Measurements from ENCODE around the gene MORN1.

The MORN1 gene

DNA sequence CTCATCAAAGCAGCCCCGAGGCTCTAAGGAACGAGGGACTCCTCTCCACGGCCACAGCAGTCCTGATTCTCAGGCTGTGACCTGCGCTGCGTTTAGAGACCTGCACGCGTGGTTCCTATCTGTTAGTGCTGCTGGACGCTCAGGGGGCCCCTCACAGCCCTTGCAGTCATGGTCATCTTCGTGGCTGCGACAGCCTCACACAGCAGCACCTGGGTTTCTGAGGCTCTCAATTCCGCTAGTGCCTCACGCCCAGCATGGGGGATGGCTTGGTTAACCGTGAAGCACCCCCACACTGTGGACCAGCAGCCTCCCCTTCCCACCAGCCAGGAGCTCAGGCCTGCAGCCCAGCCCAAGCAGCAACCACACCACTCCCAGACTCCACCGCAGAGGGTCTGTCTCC lies 7.8 kb downstream of the MORN1 start:
- H3K4me1 ChIP-seq (ENCODE audit: insufficient read depth, low read length) = peaks cover 14% of the 10 kb centered on the region
- no peaks in the 10 kb centered on the region for H3K27me3 ChIP-seq (ENCODE audit: control insufficient read depth in 1 of 2, insufficient read depth in 2 of 2, low read length in 2 of 2)
- H3K4me3 ChIP-seq (ENCODE audit: low read depth in 1 of 2, low read length in 2 of 2) = no peak overlapping the region
- H3K36me3 ChIP-seq (ENCODE audit: insufficient read depth, low read length) = peaks cover 3% of the 10 kb centered on the region
- H3K9me3 ChIP-seq (ENCODE audit: low read length) = no peaks in the 10 kb centered on the region
- H3K9ac ChIP-seq (ENCODE audit: low read length) = no peak overlapping the region
- no peak overlapping the region for H3K27ac ChIP-seq (ENCODE audit: low read depth, low read length)

DNA sequence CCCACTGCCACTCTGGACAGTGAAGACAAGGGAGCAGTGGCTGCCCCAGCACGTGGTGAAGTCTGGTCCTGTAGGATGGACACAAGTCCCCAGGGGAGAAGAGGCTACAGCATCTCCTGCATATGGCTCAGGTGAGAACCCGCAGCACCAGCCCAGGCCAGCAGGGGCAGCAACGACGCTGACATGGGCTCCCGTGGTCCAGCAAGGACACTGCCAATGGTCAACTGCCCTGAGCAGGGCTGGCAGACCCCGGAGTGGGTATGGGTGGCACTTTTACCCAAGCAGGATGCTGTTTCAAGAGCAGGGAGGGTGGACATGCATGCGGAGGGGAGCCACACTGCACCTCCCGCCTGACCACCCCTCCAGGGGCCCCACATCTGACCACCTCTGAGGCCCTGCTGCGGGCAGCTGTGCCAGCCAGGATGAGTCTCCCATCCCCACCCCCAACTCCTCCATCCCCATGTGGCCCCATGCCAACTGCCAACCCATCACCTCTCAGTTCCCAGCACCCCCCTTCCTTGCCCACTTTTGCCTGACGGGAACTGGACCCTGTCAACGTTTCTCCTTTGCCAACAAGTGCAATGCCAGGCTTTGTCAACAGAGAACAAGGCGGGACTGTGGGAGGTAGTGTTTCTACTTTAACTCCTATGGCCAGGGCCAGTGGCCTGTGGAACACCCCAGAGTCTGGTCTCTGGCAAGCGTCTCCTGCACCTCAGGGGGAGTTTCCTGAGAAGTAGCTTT lies 8.6 kb downstream of the MORN1 start:
- Histone ChIP-seq H3K4me3 (ENCODE audit: low read depth in 1 of 2, low read length in 2 of 2) (no peak overlapping the region), H3K36me3 (ENCODE audit: insufficient read depth, low read length) (peaks cover 3% of the 10 kb centered on the region), H3K9me3 (ENCODE audit: low read length) (no peaks in the 10 kb centered on the region), H3K27ac (ENCODE audit: low read depth, low read length) (no peak overlapping the region), H3K27me3 (ENCODE audit: control insufficient read depth in 1 of 2, insufficient read depth in 2 of 2, low read length in 2 of 2) (no peaks in the 10 kb centered on the region), H3K9ac (ENCODE audit: low read length) (no peak overlapping the region), H3K4me1 (ENCODE audit: insufficient read depth, low read length) (peaks cover 14% of the 10 kb centered on the region)

DNA sequence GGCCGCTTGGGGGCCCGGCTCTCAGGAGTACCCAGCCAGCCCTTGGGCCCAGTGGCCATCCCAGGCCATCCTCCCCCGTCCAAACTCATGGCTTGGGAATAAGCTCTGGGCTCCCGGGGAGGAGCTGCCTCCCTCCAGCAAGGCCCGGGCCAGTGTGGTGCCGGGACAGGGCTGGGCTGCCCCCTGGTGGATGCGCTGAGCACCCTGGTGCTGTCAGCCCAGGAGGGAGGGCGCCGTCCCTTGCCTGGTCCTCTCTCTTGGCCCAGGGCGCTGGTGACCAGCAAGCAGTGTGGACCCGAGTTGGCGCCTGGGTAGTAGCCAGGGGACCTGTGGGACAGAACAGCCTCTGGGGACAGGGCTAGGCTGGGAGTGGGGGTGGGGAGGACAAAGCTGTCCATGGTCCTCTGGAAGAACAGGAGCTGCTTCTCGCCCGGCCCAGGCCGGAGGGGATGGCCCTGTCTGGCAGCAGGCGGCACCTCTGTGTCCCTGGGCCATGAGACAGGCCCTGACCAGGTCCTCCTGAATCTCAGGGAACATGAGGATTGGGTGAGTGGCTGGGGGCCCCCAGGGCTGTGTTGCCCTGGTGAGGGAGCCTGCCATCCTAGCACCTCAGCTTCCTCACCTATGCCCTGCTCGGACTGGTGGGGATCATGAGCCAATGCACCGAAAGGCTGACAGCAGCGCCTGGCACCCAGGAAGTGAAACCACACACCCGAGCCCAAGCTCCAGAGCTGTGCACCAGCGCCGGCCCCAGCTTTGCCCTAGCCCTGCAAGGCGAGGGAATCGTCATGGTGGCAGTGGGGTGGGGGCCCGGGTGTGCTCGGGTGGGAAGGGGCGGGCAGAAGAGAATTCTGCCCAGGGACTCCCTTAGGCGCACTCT lies 9.4 kb downstream of the MORN1 start:
- Histone ChIP-seq H3K36me3 (ENCODE audit: insufficient read depth, low read length) (peaks cover 3% of the 10 kb centered on the region), H3K4me3 (ENCODE audit: low read depth in 1 of 2, low read length in 2 of 2) (no peak overlapping the region), H3K27ac (ENCODE audit: low read depth, low read length) (no peak overlapping the region), H3K4me1 (ENCODE audit: insufficient read depth, low read length) (peaks cover 14% of the 10 kb centered on the region), H3K9me3 (ENCODE audit: low read length) (no peaks in the 10 kb centered on the region), H3K9ac (ENCODE audit: low read length) (no peak overlapping the region), H3K27me3 (ENCODE audit: control insufficient read depth in 1 of 2, insufficient read depth in 2 of 2, low read length in 2 of 2) (no peaks in the 10 kb centered on the region)

DNA sequence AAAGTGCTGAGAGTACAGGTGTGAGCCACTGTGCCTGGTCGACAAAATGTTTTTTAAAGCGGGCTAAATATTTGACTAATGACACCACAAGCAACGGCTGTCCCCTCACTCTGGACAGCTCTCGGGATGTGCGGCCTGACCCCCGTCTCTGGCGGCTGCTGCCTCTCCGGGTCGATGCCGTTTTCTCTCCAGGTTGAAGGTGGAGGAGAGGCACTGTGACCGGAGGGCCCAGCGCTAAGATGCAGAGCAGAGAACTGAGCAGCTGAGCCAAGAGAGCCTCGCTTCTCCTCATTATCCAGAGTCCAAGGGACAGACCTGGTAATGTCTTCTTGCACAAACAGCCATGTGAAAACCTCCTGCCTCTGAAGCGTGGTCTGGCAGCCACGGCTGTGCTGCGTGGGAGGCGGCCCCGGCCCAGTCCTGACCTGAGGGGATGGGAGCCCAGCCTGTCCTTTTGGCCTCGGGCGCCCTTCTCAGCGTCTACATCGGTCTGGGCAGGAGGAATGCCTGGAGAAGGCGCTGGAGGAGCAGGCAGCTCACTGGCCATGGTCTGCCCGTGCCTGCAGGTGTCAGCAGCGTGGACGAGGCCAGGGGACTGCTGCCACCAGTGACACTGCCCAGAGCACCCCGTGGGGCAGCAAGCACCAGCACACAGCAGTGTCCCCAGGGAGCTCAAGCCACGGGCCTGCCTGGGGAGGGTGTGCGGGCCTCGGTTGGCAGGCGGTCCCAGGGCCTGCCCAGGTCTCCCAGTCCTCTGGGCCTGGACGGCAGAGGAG lies 10.3 kb downstream of the MORN1 start:
- Histone ChIP-seq H3K4me3 (ENCODE audit: low read depth in 1 of 2, low read length in 2 of 2) (no peak overlapping the region), H3K36me3 (ENCODE audit: insufficient read depth, low read length) (no peaks in the 10 kb centered on the region), H3K27ac (ENCODE audit: low read depth, low read length) (no peak overlapping the region), H3K27me3 (ENCODE audit: control insufficient read depth in 1 of 2, insufficient read depth in 2 of 2, low read length in 2 of 2) (no peaks in the 10 kb centered on the region), H3K4me1 (ENCODE audit: insufficient read depth, low read length) (peaks cover 14% of the 10 kb centered on the region), H3K9ac (ENCODE audit: low read length) (no peak overlapping the region), H3K9me3 (ENCODE audit: low read length) (no peaks in the 10 kb centered on the region)

DNA sequence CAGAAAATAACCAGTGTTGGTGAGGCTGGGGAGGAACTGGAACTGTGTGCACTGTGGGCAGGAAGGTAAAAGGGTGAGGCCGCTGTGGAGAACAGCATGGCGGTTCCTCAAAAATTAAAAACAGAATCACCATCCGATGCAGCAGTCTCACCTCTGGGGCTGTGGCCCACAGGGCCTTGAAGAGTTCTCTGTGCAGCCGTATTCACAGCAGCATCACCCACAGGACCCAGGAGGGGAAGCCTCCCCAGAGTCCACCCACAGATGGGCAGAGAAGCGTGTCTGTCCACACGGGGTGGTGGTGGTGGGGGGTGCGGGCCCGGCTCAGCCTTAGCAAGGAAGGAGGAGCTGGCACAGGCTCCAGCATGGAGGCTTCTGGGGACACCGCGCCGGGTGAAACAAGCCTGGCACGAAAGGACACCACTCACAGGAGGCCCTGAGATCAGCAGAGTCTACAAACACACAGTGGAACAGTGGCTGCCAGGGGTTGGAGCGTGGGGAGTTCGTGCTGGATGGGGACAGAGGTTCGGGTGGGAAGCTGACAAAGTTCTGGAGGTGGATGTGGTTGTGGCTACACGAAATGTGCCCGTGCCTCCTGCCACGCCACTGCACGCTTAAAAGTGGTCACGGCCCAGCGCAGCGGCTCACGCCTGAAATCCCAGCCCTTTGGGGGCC lies 11.5 kb downstream of the MORN1 start:
- Histone ChIP-seq H3K27me3 (ENCODE audit: control insufficient read depth in 1 of 2, insufficient read depth in 2 of 2, low read length in 2 of 2) (no peaks in the 10 kb centered on the region), H3K9ac (ENCODE audit: low read length) (no peak overlapping the region), H3K4me1 (ENCODE audit: insufficient read depth, low read length) (peaks cover 14% of the 10 kb centered on the region), H3K36me3 (ENCODE audit: insufficient read depth, low read length) (no peaks in the 10 kb centered on the region), H3K4me3 (ENCODE audit: low read depth in 1 of 2, low read length in 2 of 2) (no peak overlapping the region), H3K27ac (ENCODE audit: low read depth, low read length) (no peak overlapping the region), H3K9me3 (ENCODE audit: low read length) (no peaks in the 10 kb centered on the region)

DNA sequence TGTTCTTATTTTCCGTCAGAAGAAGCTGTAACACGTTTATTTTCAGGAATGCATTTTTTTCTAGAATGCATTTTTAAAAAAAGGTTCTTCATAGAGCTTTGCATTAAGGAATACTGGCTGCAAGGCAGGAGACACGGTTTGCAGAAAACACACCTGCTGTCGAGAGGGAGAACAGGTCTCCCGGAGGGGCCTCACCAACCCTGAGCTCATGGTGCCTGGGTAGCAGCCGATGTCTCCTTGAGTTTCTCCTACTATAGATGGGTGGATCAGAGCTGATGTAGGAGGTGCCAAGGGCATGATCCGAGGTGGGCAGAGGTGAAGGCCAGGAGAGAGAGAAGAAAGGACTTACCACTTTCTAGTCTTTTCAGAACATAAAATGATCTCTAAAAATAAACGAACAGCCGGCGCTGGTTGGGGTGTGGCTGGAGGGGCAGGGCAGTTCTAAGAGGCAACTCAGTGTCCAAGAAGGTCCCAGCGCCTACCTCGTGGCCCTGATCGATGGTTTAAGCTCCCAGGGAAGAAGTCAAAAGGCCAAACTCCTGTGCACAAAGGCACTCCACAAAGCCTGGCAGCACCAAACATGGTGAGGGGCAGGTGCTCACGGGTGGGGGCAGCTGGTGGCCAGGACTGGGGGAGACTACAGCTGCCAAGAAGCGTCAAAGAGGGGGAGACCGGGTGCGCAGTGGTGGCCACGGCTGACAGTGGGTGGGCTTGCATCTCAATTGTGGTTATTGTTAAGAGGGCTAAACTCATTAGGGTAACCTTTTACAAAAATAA lies 12.2 kb downstream of the MORN1 start:
- peaks cover 14% of the 10 kb centered on the region for H3K4me1 ChIP-seq (ENCODE audit: insufficient read depth, low read length)
- no peak overlapping the region for H3K27ac ChIP-seq (ENCODE audit: low read depth, low read length)
- H3K9ac ChIP-seq (ENCODE audit: low read length) = no peak overlapping the region

DNA sequence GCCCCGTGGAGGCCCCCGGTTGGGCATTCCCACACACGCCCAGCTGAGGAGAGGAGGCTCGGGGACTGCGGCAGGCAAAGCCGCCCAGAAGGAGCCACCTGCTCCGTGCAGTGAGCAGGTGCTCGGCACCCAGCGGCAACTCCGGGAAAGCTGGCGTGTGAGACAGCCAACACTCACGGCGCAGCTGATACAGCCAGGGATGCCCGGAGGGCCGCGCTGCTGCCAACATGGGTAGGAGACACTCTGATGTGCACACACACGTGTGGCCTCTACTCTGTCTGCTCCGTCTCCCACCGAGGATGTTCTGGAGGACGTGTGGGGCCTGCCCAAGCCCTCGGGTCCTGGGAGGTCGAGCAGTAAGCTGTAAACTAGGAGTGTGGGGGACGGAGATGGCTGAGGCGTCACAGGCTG lies 12.9 kb downstream of the MORN1 start:
- Histone ChIP-seq H3K27ac (ENCODE audit: low read depth, low read length) (no peak overlapping the region), H3K9me3 (ENCODE audit: low read length) (no peaks in the 10 kb centered on the region)

More for the DNA sequence above, 12.2 kb downstream of the MORN1 start:
- H3K27me3 ChIP-seq (ENCODE audit: control insufficient read depth in 1 of 2, insufficient read depth in 2 of 2, low read length in 2 of 2) = no peaks in the 10 kb centered on the region
- H3K9me3 ChIP-seq (ENCODE audit: low read length) = no peaks in the 10 kb centered on the region
- H3K36me3 ChIP-seq (ENCODE audit: insufficient read depth, low read length) = no peaks in the 10 kb centered on the region
- no peak overlapping the region for H3K4me3 ChIP-seq (ENCODE audit: low read depth in 1 of 2, low read length in 2 of 2)

DNA sequence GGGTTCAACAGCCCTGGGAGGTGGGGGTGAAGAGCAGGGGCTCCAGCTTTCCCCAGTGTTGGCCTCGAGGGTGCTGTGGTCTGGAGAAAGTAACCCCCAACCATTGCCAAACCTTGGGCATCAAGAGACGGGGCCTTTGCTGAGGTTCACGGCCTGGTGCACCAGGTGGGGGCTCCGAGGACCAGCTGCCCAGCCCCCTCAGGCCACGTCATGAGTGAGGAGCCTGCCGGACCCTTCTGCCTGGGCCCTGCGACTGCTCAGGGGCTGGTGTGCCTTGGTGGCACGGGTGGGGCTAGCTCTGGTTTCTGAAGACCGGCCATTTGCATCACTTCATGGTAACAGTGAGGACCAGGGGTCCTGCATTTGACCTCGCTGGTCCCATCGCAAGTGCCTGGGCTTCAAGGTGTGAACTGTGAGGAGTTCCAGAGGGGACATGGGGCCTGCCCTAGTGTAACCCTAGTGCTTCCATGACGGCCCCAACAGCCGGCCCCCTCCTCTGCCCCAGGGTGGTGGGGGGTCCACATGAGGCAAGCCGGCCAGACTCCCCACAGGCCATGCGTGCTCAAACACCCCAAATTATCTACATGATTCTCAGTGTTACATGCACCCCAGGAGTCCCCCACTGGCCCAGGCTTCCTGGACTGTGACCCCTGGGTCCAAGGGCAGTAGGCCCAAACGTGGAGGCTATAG lies 13.5 kb downstream of the MORN1 start:
- Histone ChIP-seq H3K36me3 (ENCODE audit: insufficient read depth, low read length) (no peaks in the 10 kb centered on the region), H3K4me1 (ENCODE audit: insufficient read depth, low read length) (peaks cover 14% of the 10 kb centered on the region), H3K4me3 (ENCODE audit: low read depth in 1 of 2, low read length in 2 of 2) (no peak overlapping the region), H3K9me3 (ENCODE audit: low read length) (no peaks in the 10 kb centered on the region), H3K9ac (ENCODE audit: low read length) (no peak overlapping the region), H3K27ac (ENCODE audit: low read depth, low read length) (no peak overlapping the region), H3K27me3 (ENCODE audit: control insufficient read depth in 1 of 2, insufficient read depth in 2 of 2, low read length in 2 of 2) (no peaks in the 10 kb centered on the region)

More for the DNA sequence above, 12.9 kb downstream of the MORN1 start:
- Histone ChIP-seq H3K4me1 (ENCODE audit: insufficient read depth, low read length) (peaks cover 14% of the 10 kb centered on the region), H3K27me3 (ENCODE audit: control insufficient read depth in 1 of 2, insufficient read depth in 2 of 2, low read length in 2 of 2) (no peaks in the 10 kb centered on the region), H3K4me3 (ENCODE audit: low read depth in 1 of 2, low read length in 2 of 2) (no peak overlapping the region), H3K9ac (ENCODE audit: low read length) (no peak overlapping the region), H3K36me3 (ENCODE audit: insufficient read depth, low read length) (no peaks in the 10 kb centered on the region)

DNA sequence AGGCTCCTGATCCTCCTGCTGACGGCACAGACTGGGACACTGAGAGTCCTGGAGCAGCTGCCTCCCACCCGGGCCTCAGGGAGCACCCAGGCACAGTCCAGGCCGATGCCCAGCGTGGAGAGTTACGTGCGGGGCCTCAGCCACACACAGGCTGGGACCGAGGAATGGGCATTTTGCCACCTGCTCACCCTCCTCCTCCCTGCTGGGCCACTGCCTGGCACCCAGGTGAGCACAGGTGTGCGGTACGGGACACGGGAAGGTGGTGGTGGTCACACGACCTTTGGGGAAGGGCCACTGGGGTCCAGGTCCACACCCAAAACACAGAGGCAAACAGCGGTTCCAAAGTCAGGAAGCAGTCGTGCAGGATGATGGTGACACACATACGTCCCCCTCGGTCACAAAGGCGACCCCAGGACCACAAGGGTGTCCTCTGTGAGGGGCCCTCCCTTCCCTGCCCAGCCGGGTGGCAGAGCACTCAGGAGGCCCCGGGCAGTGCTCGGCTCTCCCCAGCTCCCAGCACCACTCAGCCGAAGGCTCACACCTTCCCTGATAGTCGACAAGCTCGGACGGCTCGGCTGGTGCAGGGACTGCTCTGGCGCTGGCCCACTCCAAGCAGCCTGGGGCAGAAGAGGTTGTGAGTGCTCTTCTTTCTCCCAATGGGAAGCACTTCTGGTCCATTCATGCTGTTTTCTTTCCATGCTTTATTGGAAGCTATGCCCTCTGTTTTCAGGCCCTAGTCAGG lies 14.3 kb downstream of the MORN1 start:
- Histone ChIP-seq H3K4me1 (ENCODE audit: insufficient read depth, low read length) (peaks cover 13% of the 10 kb centered on the region), H3K4me3 (ENCODE audit: low read depth in 1 of 2, low read length in 2 of 2) (no peak overlapping the region), H3K27ac (ENCODE audit: low read depth, low read length) (no peak overlapping the region), H3K9ac (ENCODE audit: low read length) (no peak overlapping the region), H3K36me3 (ENCODE audit: insufficient read depth, low read length) (no peaks in the 10 kb centered on the region), H3K9me3 (ENCODE audit: low read length) (no peaks in the 10 kb centered on the region), H3K27me3 (ENCODE audit: control insufficient read depth in 1 of 2, insufficient read depth in 2 of 2, low read length in 2 of 2) (no peaks in the 10 kb centered on the region)
